ENCODE data around the gene ANKS1B. TPM values are rescaled to one million over a fixed set of nuclear protein-coding genes. Genes with fewer than 3 reads are reported as not detected.

The ANKS1B gene
- total RNA-seq, 1 donor from 2014 or later, result 0.46 TPM

- TF ChIP-seq CTCF (conservative IDR thresholded peaks at IDR 0.05; ENCODE audit: low read depth, low read length), result no peak
- no peak for DNase-seq (ENCODE audit: low read depth)
- H3K4me3 ChIP-seq (ENCODE audit: low read depth, low read length), result no peak overlapping the region
Measured at GRCh38 chr12:99769396-99769980, 215.2 kb downstream of the ANKS1B start.

- DNase-seq (ENCODE audit: low read depth), result no peak
- no peak overlapping the region for H3K4me3 ChIP-seq (ENCODE audit: low read depth, low read length)
- TF ChIP-seq CTCF (conservative IDR thresholded peaks at IDR 0.05; ENCODE audit: low read depth, low read length), result no peak
Measured at GRCh38 chr12:99768758-99769157, 216.0 kb downstream of the ANKS1B start.

DNA sequence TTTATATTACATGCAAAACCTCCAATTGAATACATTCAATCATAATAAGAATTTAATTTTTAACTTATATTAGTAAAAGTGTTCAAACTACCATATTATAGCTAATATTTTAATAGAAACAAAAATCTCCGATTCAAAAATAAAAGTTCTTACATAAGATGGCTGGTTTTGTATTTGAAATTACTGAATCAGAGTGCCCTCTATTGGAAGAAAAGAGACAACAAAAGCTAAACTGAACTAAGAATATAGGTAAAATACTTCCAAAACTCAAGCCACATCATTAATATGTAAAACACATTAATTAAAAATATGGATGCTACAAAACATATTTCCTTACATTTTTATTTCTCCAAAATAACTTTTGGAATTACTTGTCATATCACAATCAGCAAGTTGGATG lies 216.9 kb downstream of the ANKS1B start:
- TF ChIP-seq CTCF (conservative IDR thresholded peaks at IDR 0.05; ENCODE audit: low read depth, low read length), result peak; percentile 51
- peak; percentile 4 for DNase-seq (ENCODE audit: low read depth)
- H3K4me3 ChIP-seq (ENCODE audit: low read depth, low read length), result no peak overlapping the region

GRCh38 chr12:99766408-99766807 lies 218.3 kb downstream of the ANKS1B start:
- H3K4me3 ChIP-seq (ENCODE audit: low read depth, low read length), result no peak overlapping the region
- no peak for TF ChIP-seq CTCF (conservative IDR thresholded peaks at IDR 0.05; ENCODE audit: low read depth, low read length)
- no peak for DNase-seq (ENCODE audit: low read depth)

DNA sequence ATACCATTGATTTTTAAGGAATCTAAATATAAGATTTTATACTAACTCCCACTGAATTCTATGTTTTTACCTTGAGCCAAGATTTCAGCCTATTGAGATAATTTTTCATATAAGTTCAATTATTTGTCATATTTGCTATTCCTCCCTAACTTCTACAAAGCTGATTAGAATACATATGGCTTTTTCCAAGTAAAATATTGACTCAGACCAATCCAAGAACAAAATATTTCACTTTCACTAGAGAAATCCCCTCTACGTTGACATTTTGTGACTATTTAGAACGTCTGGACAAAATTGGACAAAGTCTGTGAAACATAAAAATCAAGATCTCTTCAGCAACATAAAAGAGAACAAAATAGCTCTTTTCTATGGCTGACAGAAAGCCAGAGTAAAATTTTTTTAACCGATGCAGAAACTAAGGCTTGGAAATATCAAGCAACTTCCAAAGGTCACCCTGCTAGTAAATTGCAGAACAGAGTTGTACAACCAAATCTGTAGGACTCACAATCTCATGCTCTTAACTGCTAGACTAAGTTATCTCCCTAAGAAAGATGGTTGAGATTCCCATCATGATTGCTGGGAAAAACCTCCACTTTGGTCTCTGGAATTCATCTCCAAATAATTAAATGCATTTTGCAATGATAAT lies 219.1 kb downstream of the ANKS1B start:
- TF ChIP-seq CTCF (conservative IDR thresholded peaks at IDR 0.05; ENCODE audit: low read depth, low read length), result no peak
- H3K4me3 ChIP-seq (ENCODE audit: low read depth, low read length), result no peak overlapping the region
- DNase-seq (ENCODE audit: low read depth), result no peak

- DNase-seq (ENCODE audit: low read depth), result no peak
- TF ChIP-seq CTCF (conservative IDR thresholded peaks at IDR 0.05; ENCODE audit: low read depth, low read length), result no peak
Measured at GRCh38 chr12:99759444-99759843, 225.3 kb downstream of the ANKS1B start.

GRCh38 chr12:99758997-99759396 lies 225.7 kb downstream of the ANKS1B start:
- H3K4me3 ChIP-seq (ENCODE audit: low read depth, low read length), result no peak overlapping the region
- no peak for TF ChIP-seq CTCF (conservative IDR thresholded peaks at IDR 0.05; ENCODE audit: low read depth, low read length)
- no peak for DNase-seq (ENCODE audit: low read depth)

More at GRCh38 chr12:99759444-99759843, 225.3 kb downstream of the ANKS1B start:
- H3K4me3 ChIP-seq (ENCODE audit: low read depth, low read length), result no peak overlapping the region
